GM21447 (cell line): ENCODE results near the gene MUC22.
"Not testable (repeated sequence)": the region's sequence is repeated elsewhere in the genome, so short reads cannot be mapped to it uniquely, and the experiment has no call there.

Experiments
- ATAC-seq: cut with Tn5 transposase; IDR thresholded peaks from one replicate; pipeline ENCODE4 v1.9.1; 2021; ENCODE audit not compliant: unreplicated experiment

The MUC22 gene

GRCh38 chr6:31037169-31037568 lies 26.9 kb downstream of the MUC22 start:
- ATAC-seq = no peak

GRCh38 chr6:31037682-31038081 lies 27.4 kb downstream of the MUC22 start:
- ATAC-seq = no peak

- no peak for ATAC-seq
Measured at GRCh38 chr6:31038559-31038958, 28.3 kb downstream of the MUC22 start.

GRCh38 chr6:31040801-31041200 lies 30.5 kb downstream of the MUC22 start:
- no peak for ATAC-seq

- no peak for ATAC-seq
Measured at GRCh38 chr6:31041372-31041974, 31.2 kb downstream of the MUC22 start.

GRCh38 chr6:31042806-31043205 lies 32.5 kb downstream of the MUC22 start:
- ATAC-seq = no peak

- ATAC-seq = no peak
Measured at GRCh38 chr6:31048099-31048498, 37.8 kb downstream of the MUC22 start.

GRCh38 chr6:31049518-31049917 lies 39.2 kb downstream of the MUC22 start:
- ATAC-seq = no peak

GRCh38 chr6:31053187-31053586 lies 42.9 kb downstream of the MUC22 start:
- ATAC-seq = not testable (repeated sequence)

GRCh38 chr6:31053873-31054272 lies 43.6 kb downstream of the MUC22 start:
- ATAC-seq = no peak

- no peak for ATAC-seq
Measured at GRCh38 chr6:31055441-31055840, 45.2 kb downstream of the MUC22 start.

- ATAC-seq = no peak
Measured at GRCh38 chr6:31057426-31058003, 47.2 kb downstream of the MUC22 start.

GRCh38 chr6:31058128-31058894 lies 48.0 kb downstream of the MUC22 start:
- no peak for ATAC-seq

- ATAC-seq = no peak
Measured at GRCh38 chr6:31060145-31060544, 49.9 kb downstream of the MUC22 start.

- no peak for ATAC-seq
Measured at GRCh38 chr6:31063906-31064435, 53.7 kb downstream of the MUC22 start.

GRCh38 chr6:31065556-31065955 lies 55.3 kb downstream of the MUC22 start:
- ATAC-seq = no peak

- not testable (repeated sequence) for ATAC-seq
Measured at GRCh38 chr6:31067028-31067427, 56.8 kb downstream of the MUC22 start.

- not testable (repeated sequence) for ATAC-seq
Measured at GRCh38 chr6:31067891-31068668, 57.8 kb downstream of the MUC22 start.

- ATAC-seq = no peak
Measured at GRCh38 chr6:31068669-31069340, 58.5 kb downstream of the MUC22 start.

- no peak for ATAC-seq
Measured at GRCh38 chr6:31070711-31071197, 60.5 kb downstream of the MUC22 start.

GRCh38 chr6:31074401-31074800 lies 64.1 kb downstream of the MUC22 start:
- no peak for ATAC-seq
